CD14-positive monocyte (primary cell): ENCODE measurements around the gene HPS1. TPM values are rescaled to one million over a fixed set of nuclear protein-coding genes. Genes with fewer than 3 reads are reported as not detected.

Experiments
- DNase-seq, 3 donors: peaks; one replicate each; pipeline ENCODE4 v3.0.0-alpha.2; 2011 to 2022
- H2AFZ ChIP-seq: 2 replicates; pipeline ENCODE4 v1.6.0; 2012; ENCODE audit warnings: mild to moderate bottlenecking, low read depth, low read length, inconsistent platforms; ENCODE audit not compliant: insufficient read depth, poor library complexity, severe bottlenecking
- H3K27ac ChIP-seq, 2 donors: 1 replicate in 1 of 2; 2 replicates in 1 of 2; pipeline ENCODE4 v1.5.1; 2012 to 2013; ENCODE audit warnings: low read length in 2 of 2, control low read depth in 1 of 2, inconsistent platforms in 1 of 2, low read depth in 1 of 2, mild to moderate bottlenecking in 1 of 2
- H3K27me3 ChIP-seq, 2 donors: one replicate each; pipeline versions ENCODE4 v1.6.0 to v1.6.1; 2011 to 2013; ENCODE audit warnings: low read length in 2 of 2; ENCODE audit not compliant: control insufficient read depth in 2 of 2, insufficient read depth in 2 of 2
- H3K36me3 ChIP-seq, 2 donors: replicated peaks in 1 of 2; 1 replicate in 1 of 2; 2 replicates in 1 of 2; pipeline versions ENCODE4 v1.5.1 to v1.6.1; 2012 to 2013; ENCODE audit warnings: low read length in 2 of 2, control low read depth in 1 of 2, inconsistent platforms in 1 of 2, mild to moderate bottlenecking in 1 of 2; ENCODE audit not compliant: insufficient read depth in 2 of 2, control insufficient read depth in 1 of 2
- H3K4me1 ChIP-seq, 2 donors: 1 replicate in 1 of 2; 2 replicates in 1 of 2; pipeline versions ENCODE4 v1.5.1 to v1.6.1; 2012 to 2013; ENCODE audit warnings: low read length in 2 of 2, control low read depth in 1 of 2, inconsistent platforms in 1 of 2, mild to moderate bottlenecking in 1 of 2, moderate library complexity in 1 of 2; ENCODE audit not compliant: insufficient read depth in 2 of 2, control insufficient read depth in 1 of 2
- H3K4me2 ChIP-seq: replicated peaks from 2 replicates; pipeline ENCODE3; 2012; ENCODE audit warnings: low read length, moderate library complexity, mild to moderate bottlenecking; ENCODE audit not compliant: poor library complexity, severe bottlenecking; ENCODE audit errors: extremely low read depth
- H3K4me3 ChIP-seq, 3 experiments: fragments of 200-600 bp in 1 of 3; sonication (generic) in 1 of 3; replicated peaks in 1 of 3; 1 replicate in 2 of 3; 2 replicates in 1 of 3; pipeline ENCODE4 v1.5.1; 2011 to 2013; ENCODE audit warnings: low read length in 3 of 3, mild to moderate bottlenecking in 3 of 3, control low read depth in 2 of 3, low read depth in 2 of 3, inconsistent platforms in 1 of 3, moderate library complexity in 1 of 3
- H3K79me2 ChIP-seq: 2 replicates; pipeline ENCODE4 v1.6.0; 2012; ENCODE audit warnings: mild to moderate bottlenecking, control low read depth, inconsistent platforms, low read length, moderate library complexity; ENCODE audit not compliant: insufficient read depth
- H3K9ac ChIP-seq: 2 replicates; pipeline ENCODE4 v1.6.0; 2017; ENCODE audit warnings: low read length, mild to moderate bottlenecking; ENCODE audit not compliant: insufficient read depth, poor library complexity, severe bottlenecking
- H3K9me3 ChIP-seq, 2 donors: replicated peaks in 1 of 2; 1 replicate in 1 of 2; 2 replicates in 1 of 2; pipeline versions ENCODE4 v1.5.1 to v1.6.1; 2012 to 2013; ENCODE audit warnings: low read length in 2 of 2, control low read depth in 1 of 2; ENCODE audit not compliant: control insufficient read depth in 1 of 2, insufficient read depth in 1 of 2
- H4K20me1 ChIP-seq: 2 replicates; pipeline ENCODE4 v1.6.0; 2012; ENCODE audit warnings: mild to moderate bottlenecking, low read length, control low read depth, moderate library complexity; ENCODE audit not compliant: insufficient read depth
- H3K27ac Mint-ChIP-seq, 7 donors: one replicate each; pipeline ENCODE4 v1.8.0; 2020; ENCODE audit warnings: mild to moderate bottlenecking in 7 of 7, mixed read lengths in 7 of 7, moderate library complexity in 6 of 7, inconsistent platforms in 2 of 7
- H3K27me3 Mint-ChIP-seq, 3 donors: one replicate each; pipeline ENCODE4 v1.8.0; 2021 to 2022; ENCODE audit warnings: low read depth in 3 of 3, mild to moderate bottlenecking in 3 of 3, mixed read lengths in 3 of 3, moderate library complexity in 3 of 3, inconsistent platforms in 1 of 3
- H3K36me3 Mint-ChIP-seq, 2 donors: one replicate each; pipeline ENCODE4 v1.8.0; 2020; ENCODE audit warnings: mixed read lengths in 2 of 2, inconsistent platforms in 1 of 2, mild to moderate bottlenecking in 1 of 2
- H3K4me1 Mint-ChIP-seq: one replicate; pipeline ENCODE4 v1.8.0; 2020; ENCODE audit warnings: mild to moderate bottlenecking, mixed read lengths
- H3K4me3 Mint-ChIP-seq, 2 donors: one replicate each; pipeline ENCODE4 v1.8.0; 2020; ENCODE audit warnings: mild to moderate bottlenecking in 2 of 2, mixed read lengths in 2 of 2, moderate library complexity in 1 of 2
- H3K9me3 Mint-ChIP-seq, 7 donors: one replicate each; pipeline ENCODE4 v1.8.0; 2020 to 2022; ENCODE audit warnings: mixed read lengths in 7 of 7, mild to moderate bottlenecking in 6 of 7, moderate library complexity in 6 of 7, inconsistent platforms in 2 of 7
- WGBS: methylation state at CpG from one replicate; pipeline ENCODE4 v1.1.5; 2013; ENCODE audit warnings: missing lambda C conversion rate; ENCODE audit not compliant: insufficient coverage; 5-methylcytosine and 5-hydroxymethylcytosine counted together
- intact Hi-C, 2 donors: fragments of 100-400 bp; cut with micrococcal nuclease; formaldehyde crosslinking; loops; one replicate each; pipeline versions ENCODE4 v1.15.0 to v1.15.1; 2023
- polyA plus RNA-seq, 3 donors: library from polyadenylated mRNA; depleted of rRNA in 1 of 3; unstranded in 2 of 3; stranded (reverse) in 1 of 3; fragments of 300-500 nt in 2 of 3; fragments of >200 nt in 1 of 3; fragmentation: Illumina TruSeq in 2 of 3; gene quantifications; 1 replicate in 2 of 3; 2 replicates in 1 of 3; pipeline ENCODE4 v1.2.3, GENCODE V29; 2012 to 2021
- TF ChIP-seq, protein P1 (sequence below): fragments of 200-600 bp; IDR thresholded peaks from one replicate; pipeline ENCODE4 v1.8.0; 2022; ENCODE audit warnings: antibody characterized with exemption, mild to moderate bottlenecking

Gene HPS1
- polyA plus RNA-seq, 3 donors = 73.0 to 135 (median 85.2) TPM

DNA sequence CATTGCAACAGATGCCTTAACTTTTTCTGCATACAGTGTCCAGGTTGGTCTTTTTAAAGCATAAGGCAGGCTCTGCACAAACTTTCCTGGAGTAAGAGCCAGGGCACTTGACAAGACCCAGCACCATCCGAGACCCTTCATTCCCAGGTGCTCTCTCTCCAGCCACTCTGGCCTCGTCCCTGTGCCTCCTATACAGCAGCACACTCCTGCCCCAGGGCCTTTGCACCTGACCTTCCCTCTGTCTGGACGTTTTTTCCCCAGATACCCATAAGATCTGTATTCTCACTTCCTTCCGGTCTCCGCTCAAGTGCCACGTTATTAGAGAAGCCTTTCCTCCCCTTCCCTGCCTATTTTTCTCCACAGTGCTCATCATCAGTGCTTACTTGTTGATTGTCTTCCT lies 57.3 kb downstream of the HPS1 start:
- no peaks in the 10 kb centered on the region for H3K9me3 Mint-ChIP-seq
- H3K4me3 Mint-ChIP-seq = no peak overlapping the region
- H3K79me2 ChIP-seq = no peaks in the 10 kb centered on the region

DNA sequence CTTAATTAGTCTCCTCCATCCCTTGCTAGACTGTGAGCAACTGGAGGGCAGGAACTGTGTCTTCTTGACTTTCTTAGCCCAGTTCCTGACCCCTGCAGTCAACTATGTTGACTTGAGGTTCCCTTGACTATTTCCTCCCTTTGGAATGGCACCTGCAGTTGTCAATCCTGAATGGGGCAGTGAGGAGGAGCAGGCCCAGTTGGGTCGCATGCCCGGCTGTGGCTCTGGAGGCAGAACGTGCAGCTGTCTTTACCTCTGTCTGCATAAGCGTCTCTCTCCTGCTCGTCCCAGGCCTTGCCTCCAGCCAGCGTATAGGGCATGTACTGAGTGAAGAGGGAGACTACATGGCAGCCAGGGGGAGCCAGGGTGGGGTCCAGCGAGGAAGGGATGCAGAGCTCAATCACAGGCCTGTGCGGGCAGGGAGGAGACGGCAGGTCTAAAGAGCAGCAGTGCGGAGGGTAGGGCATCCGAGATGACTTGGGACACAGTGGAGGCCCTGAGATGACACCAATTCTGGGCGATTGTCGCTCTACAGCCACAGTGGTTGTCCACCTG lies 58.6 kb downstream of the HPS1 start:
- H3K4me2 ChIP-seq = no peak overlapping the region
- Mint-ChIP-seq H3K9me3 (no peaks in the 10 kb centered on the region), H3K27me3 (peaks cover 0 to 2% (median 2%) of the 10 kb centered on the region in 3 donors), H3K36me3 (peaks cover 0 to 4% of the 10 kb centered on the region in 2 donors), H3K4me3 (no peak overlapping the region), H3K27ac (peak overlapping the region in 1 of 7 donors; percentile 28), H3K4me1 (peaks cover 30% of the 10 kb centered on the region)
- TF ChIP-seq, protein P1, sequence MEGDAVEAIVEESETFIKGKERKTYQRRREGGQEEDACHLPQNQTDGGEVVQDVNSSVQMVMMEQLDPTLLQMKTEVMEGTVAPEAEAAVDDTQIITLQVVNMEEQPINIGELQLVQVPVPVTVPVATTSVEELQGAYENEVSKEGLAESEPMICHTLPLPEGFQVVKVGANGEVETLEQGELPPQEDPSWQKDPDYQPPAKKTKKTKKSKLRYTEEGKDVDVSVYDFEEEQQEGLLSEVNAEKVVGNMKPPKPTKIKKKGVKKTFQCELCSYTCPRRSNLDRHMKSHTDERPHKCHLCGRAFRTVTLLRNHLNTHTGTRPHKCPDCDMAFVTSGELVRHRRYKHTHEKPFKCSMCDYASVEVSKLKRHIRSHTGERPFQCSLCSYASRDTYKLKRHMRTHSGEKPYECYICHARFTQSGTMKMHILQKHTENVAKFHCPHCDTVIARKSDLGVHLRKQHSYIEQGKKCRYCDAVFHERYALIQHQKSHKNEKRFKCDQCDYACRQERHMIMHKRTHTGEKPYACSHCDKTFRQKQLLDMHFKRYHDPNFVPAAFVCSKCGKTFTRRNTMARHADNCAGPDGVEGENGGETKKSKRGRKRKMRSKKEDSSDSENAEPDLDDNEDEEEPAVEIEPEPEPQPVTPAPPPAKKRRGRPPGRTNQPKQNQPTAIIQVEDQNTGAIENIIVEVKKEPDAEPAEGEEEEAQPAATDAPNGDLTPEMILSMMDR = no peak
- H2AFZ ChIP-seq = no peak overlapping the region
- no peaks in the 10 kb centered on the region for H3K79me2 ChIP-seq
- H3K9ac ChIP-seq = no peak overlapping the region
- H3K27ac ChIP-seq = no peak overlapping the region
- no peaks in the 10 kb centered on the region for H3K9me3 ChIP-seq
- H4K20me1 ChIP-seq = no peaks in the 10 kb centered on the region
- H3K27me3 ChIP-seq = no peaks in the 10 kb centered on the region
- no peaks in the 10 kb centered on the region for H3K36me3 ChIP-seq
- intact Hi-C loops = no loop called here
- 94% methylated on average over 13 of the region's 13 CpGs for WGBS
- DNase-seq = no peak
- H3K4me3 ChIP-seq = no peak overlapping the region
- H3K4me1 ChIP-seq = peaks cover 15 to 22% of the 10 kb centered on the region in 2 donors

More for the DNA sequence above, 57.3 kb downstream of the HPS1 start:
- TF ChIP-seq, protein P1 = no peak
- no peaks in the 10 kb centered on the region for H3K9me3 ChIP-seq
- WGBS = 82% methylated on average over 5 of the region's 6 CpGs
- H3K4me2 ChIP-seq = no peak overlapping the region
- H2AFZ ChIP-seq = no peak overlapping the region
- peaks cover 15 to 21% of the 10 kb centered on the region in 2 donors for H3K4me1 ChIP-seq
- no peaks in the 10 kb centered on the region for H3K27me3 ChIP-seq
- DNase-seq = no peak
- no peak overlapping the region for H3K4me3 ChIP-seq
- H3K36me3 Mint-ChIP-seq = no peaks in the 10 kb centered on the region
- H4K20me1 ChIP-seq = no peaks in the 10 kb centered on the region
- peaks cover 0 to 3% (median under 1%) of the 10 kb centered on the region in 3 donors for H3K27me3 Mint-ChIP-seq
- intact Hi-C loops = no loop called here
- H3K27ac Mint-ChIP-seq = peak overlapping the region in 1 of 7 donors; percentile 15
- H3K36me3 ChIP-seq = no peaks in the 10 kb centered on the region
- H3K9ac ChIP-seq = no peak overlapping the region
- peaks cover 30% of the 10 kb centered on the region for H3K4me1 Mint-ChIP-seq
- H3K27ac ChIP-seq = no peak overlapping the region
